Amniotic stem cell (primary cell): Measurements from ENCODE around the gene P3H3.
"Not testable (repeated sequence)": the region's sequence is repeated elsewhere in the genome, so short reads cannot be mapped to it uniquely, and the experiment has no call there.

Experiments
- DNase-seq: peaks from one replicate; lab custom pipeline; 2025; lab: John Stamatoyannopoulos, UW

P3H3 gene

GRCh38 chr12:6888794-6889193 lies 60.6 kb downstream of the P3H3 start:
- DNase-seq, result not testable (repeated sequence)
